ENCODE data around the gene OGFOD1. TPM values are rescaled to one million over a fixed set of nuclear protein-coding genes. Genes with fewer than 3 reads are reported as not detected.
A peak's percentile ranks its signal among the peaks of the same experiment; 100 is the strongest.

Gene OGFOD1
- total and polyA plus RNA-seq, 2 of the 13 experiments (the other 11 are each of a cell fraction or from before 2014, with no cell fraction given): 35.2 to 81.3 TPM

GRCh38 chr16:56519459-56520250 is 68.3 kb downstream of the OGFOD1 start, which contains the start of gene BBS2 (continued):
- TF ChIP-seq ZNF136 (CRISPR knock-in tag; IDR thresholded peaks at IDR 0.05; ENCODE audit: low read depth): no peak
- TF ChIP-seq PBX3 (CRISPR knock-in tag; IDR thresholded peaks at IDR 0.05; ENCODE audit: borderline replicate concordance): no peak
- no peak for TF ChIP-seq ZBTB2 (CRISPR knock-in tag; IDR thresholded peaks at IDR 0.05; ENCODE audit: low read depth)
- peak; percentile 52; the same call in 1 of the 2 replicates for TF ChIP-seq ZSCAN5A (CRISPR knock-in tag; IDR thresholded peaks at IDR 0.05; ENCODE audit: borderline replicate concordance)
- peak; percentile 86 for TF ChIP-seq ZNF235 (CRISPR knock-in tag; IDR thresholded peaks at IDR 0.05; ENCODE audit: borderline replicate concordance)
- no peak; the same call in 1 of the 2 replicates for TF ChIP-seq NFYC (CRISPR knock-in tag; IDR thresholded peaks at IDR 0.05)
- peak; percentile 73 for TF ChIP-seq MTERF4 (CRISPR knock-in tag; IDR thresholded peaks at IDR 0.05)
- TF ChIP-seq TARDBP (CRISPR knock-in tag; IDR thresholded peaks at IDR 0.05): peak; percentile 52; the same call in 1 of the 2 replicates
- TF ChIP-seq KAT8 (CRISPR knock-in tag; IDR thresholded peaks at IDR 0.05): peak; percentile 92
- TF ChIP-seq ARNT (IDR thresholded peaks at IDR 0.05): no peak
- no peak for TF ChIP-seq RNF219 (CRISPR knock-in tag; IDR thresholded peaks at IDR 0.05)
- no peak for TF ChIP-seq RAD51 (IDR thresholded peaks at IDR 0.05; ENCODE audit: borderline replicate concordance)
- peak; percentile 78 for TF ChIP-seq ZNF354B (CRISPR knock-in tag; IDR thresholded peaks at IDR 0.05)
- peak; percentile 43 for TF ChIP-seq IKZF5 (CRISPR knock-in tag; IDR thresholded peaks at IDR 0.05)
- no peak for TF ChIP-seq CCDC6 (CRISPR knock-in tag; IDR thresholded peaks at IDR 0.05)
- no peak for TF ChIP-seq SCMH1 (CRISPR knock-in tag; IDR thresholded peaks at IDR 0.05; ENCODE audit: borderline replicate concordance)
- TF ChIP-seq ZNF20 (CRISPR knock-in tag; IDR thresholded peaks at IDR 0.05): no peak; the same call in 1 of the 2 replicates
- TF ChIP-seq ZBTB37 (CRISPR knock-in tag; IDR thresholded peaks at IDR 0.05): no peak

Data from HepG2 (cell line).